Endodermal cell (in vitro differentiated cells): ENCODE data around the gene EXD2. TPM values are rescaled to one million over a fixed set of nuclear protein-coding genes. Genes with fewer than 3 reads are reported as not detected.

Source experiments
- DNase-seq: peaks from one replicate; pipeline ENCODE4 v3.0.0-alpha.2; 2017
- H3K27ac ChIP-seq: 2 replicates; pipeline ENCODE4 v1.5.1; 2013; ENCODE audit warnings: mild to moderate bottlenecking, low read depth, low read length, moderate library complexity
- H3K27me3 ChIP-seq: 2 replicates; pipeline ENCODE4 v1.6.1; 2013; ENCODE audit warnings: mild to moderate bottlenecking, low read length, moderate library complexity; ENCODE audit not compliant: insufficient read depth, control insufficient read depth, poor library complexity, severe bottlenecking
- H3K36me3 ChIP-seq: 2 replicates; pipeline ENCODE4 v1.7.0; 2013; ENCODE audit warnings: mild to moderate bottlenecking, low read length, moderate library complexity; ENCODE audit not compliant: control insufficient read depth, insufficient read depth
- H3K4me1 ChIP-seq: one replicate; pipeline ENCODE4 v1.7.0; 2013; ENCODE audit warnings: low read length; ENCODE audit not compliant: control insufficient read depth, insufficient read depth
- H3K4me3 ChIP-seq: 2 replicates; pipeline ENCODE4 v1.5.1; 2013; ENCODE audit warnings: mild to moderate bottlenecking, low read length, moderate library complexity
- H3K9ac ChIP-seq: 2 replicates; pipeline ENCODE4 v1.6.1; 2013; ENCODE audit warnings: mild to moderate bottlenecking, low read length, moderate library complexity; ENCODE audit not compliant: poor library complexity, severe bottlenecking; ENCODE audit errors: extremely low read depth
- H3K9me3 ChIP-seq: 2 replicates; pipeline ENCODE4 v1.6.1; 2013; ENCODE audit warnings: mild to moderate bottlenecking, low read length, moderate library complexity; ENCODE audit not compliant: control insufficient read depth
- H3K27ac Mint-ChIP-seq: 2 replicates; pipeline ENCODE4 v1.8.0; 2020; ENCODE audit warnings: mixed read lengths
- H3K27me3 Mint-ChIP-seq: 2 replicates; pipeline ENCODE4 v1.8.0; 2021; ENCODE audit warnings: mild to moderate bottlenecking, mixed read lengths; ENCODE audit not compliant: insufficient read depth
- H3K36me3 Mint-ChIP-seq: 2 replicates; pipeline ENCODE4 v1.8.0; 2020; ENCODE audit warnings: low read depth, mixed read lengths
- H3K4me1 Mint-ChIP-seq: 2 replicates; pipeline ENCODE4 v1.8.0; 2020; ENCODE audit warnings: mixed read lengths
- H3K4me3 Mint-ChIP-seq: 2 replicates; pipeline ENCODE4 v1.8.0; 2020; ENCODE audit warnings: mild to moderate bottlenecking, moderate library complexity, mixed read lengths
- H3K9me3 Mint-ChIP-seq: 2 replicates; pipeline ENCODE4 v1.8.0; 2020; ENCODE audit warnings: mild to moderate bottlenecking, mixed read lengths
- WGBS, 2 experiments: methylation state at CpG; one replicate each; pipeline versions ENCODE4 v1.1.5 to v1.1.7; 2013; ENCODE audit warnings: missing lambda C conversion rate in 2 of 2, mixed read lengths in 1 of 2; ENCODE audit not compliant: insufficient coverage in 1 of 2, insufficient read length in 1 of 2; 5-methylcytosine and 5-hydroxymethylcytosine counted together
- total RNA-seq, 2 donors: library from RNA; stranded (reverse); fragmentation: NEBNext Ultra II Directional in 1 of 2; extraction: Animal tissue kit (Norgen Biotek cat#: 25700) in 1 of 2; gene quantifications; 2 replicates in 1 of 2; 3 replicates in 1 of 2; pipeline ENCODE4 v1.2.1, GENCODE V29; 2021
- TF ChIP-seq, protein P1 (sequence below): fragments of 200-600 bp; sonication (generic); conservative IDR thresholded peaks from 2 replicates; pipeline ENCODE4 v1.5.0; 2021; ENCODE audit warnings: antibody characterized with exemption, mild to moderate bottlenecking

The EXD2 gene
- total RNA-seq, 2 donors from 2014 or later = 26.9 to 27.2 TPM

DNA sequence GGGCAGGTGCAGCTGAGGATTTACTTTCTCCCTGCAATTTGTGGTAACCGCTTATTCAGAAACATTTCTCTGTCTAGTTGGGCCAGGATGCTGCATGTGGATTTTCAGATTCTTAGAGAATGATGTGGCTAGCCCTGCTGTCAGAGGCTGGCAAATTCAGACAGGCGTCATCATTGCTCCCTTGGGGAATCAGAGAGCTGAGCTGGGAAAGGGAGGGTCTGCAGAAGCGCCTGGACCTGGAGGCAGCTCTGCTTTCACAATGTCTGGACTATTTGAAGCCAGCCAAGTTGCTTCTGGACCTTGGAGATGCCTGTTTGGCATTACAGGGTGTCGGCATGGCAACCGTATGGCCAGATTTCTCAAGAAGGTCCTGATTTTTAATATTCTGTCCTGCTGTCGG, 72.1 kb downstream of the EXD2 start:
- 83 to 92% methylated on average over 5 to 6 of the region's 6 CpGs for WGBS, 2 experiments

DNA sequence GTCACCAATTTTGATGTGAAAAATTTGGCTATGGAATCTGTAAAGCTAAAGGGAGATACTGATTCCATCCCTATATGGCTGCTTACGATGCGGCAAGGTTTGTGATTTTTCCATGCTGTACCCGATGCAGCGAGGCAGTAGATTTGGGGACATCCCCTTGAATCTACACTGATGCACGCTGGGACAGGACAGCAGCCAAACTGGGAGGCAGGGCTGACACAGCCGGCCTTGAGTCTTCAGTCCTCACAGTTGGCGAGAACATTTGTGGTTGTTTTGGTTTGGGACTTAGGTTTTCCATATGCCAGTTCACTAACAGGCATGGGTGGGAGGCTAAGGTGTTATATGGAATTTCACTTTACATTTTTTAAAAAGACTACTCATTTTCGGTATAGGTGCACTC, 72.5 kb downstream of the EXD2 start:
- Histone ChIP-seq H3K9me3 (no peaks in the 10 kb centered on the region), H3K36me3 (no peaks in the 10 kb centered on the region), H3K27me3 (peaks cover 6% of the 10 kb centered on the region), H3K27ac (no peak overlapping the region), H3K4me1 (peaks cover 9% of the 10 kb centered on the region), H3K9ac (no peak overlapping the region), H3K4me3 (no peak overlapping the region)
- peaks cover 44% of the 10 kb centered on the region for H3K27me3 Mint-ChIP-seq
- DNase-seq = no peak
- WGBS, 2 experiments = 92 to 100% methylated on average over 1 to 8 of the region's 8 CpGs
- no peak overlapping the region for H3K4me3 Mint-ChIP-seq
- TF ChIP-seq, protein P1, sequence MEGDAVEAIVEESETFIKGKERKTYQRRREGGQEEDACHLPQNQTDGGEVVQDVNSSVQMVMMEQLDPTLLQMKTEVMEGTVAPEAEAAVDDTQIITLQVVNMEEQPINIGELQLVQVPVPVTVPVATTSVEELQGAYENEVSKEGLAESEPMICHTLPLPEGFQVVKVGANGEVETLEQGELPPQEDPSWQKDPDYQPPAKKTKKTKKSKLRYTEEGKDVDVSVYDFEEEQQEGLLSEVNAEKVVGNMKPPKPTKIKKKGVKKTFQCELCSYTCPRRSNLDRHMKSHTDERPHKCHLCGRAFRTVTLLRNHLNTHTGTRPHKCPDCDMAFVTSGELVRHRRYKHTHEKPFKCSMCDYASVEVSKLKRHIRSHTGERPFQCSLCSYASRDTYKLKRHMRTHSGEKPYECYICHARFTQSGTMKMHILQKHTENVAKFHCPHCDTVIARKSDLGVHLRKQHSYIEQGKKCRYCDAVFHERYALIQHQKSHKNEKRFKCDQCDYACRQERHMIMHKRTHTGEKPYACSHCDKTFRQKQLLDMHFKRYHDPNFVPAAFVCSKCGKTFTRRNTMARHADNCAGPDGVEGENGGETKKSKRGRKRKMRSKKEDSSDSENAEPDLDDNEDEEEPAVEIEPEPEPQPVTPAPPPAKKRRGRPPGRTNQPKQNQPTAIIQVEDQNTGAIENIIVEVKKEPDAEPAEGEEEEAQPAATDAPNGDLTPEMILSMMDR = no peak
- H3K27ac Mint-ChIP-seq = no peak overlapping the region
- peaks cover 18% of the 10 kb centered on the region for H3K4me1 Mint-ChIP-seq
- no peaks in the 10 kb centered on the region for H3K36me3 Mint-ChIP-seq
- no peaks in the 10 kb centered on the region for H3K9me3 Mint-ChIP-seq

More for the DNA sequence above, 72.1 kb downstream of the EXD2 start:
- no peak overlapping the region for H3K9ac ChIP-seq
- DNase-seq = no peak
- Mint-ChIP-seq H3K9me3 (no peaks in the 10 kb centered on the region), H3K4me3 (no peak overlapping the region), H3K27ac (no peak overlapping the region), H3K36me3 (no peaks in the 10 kb centered on the region), H3K27me3 (peaks cover 48% of the 10 kb centered on the region), H3K4me1 (peaks cover 18% of the 10 kb centered on the region)
- no peaks in the 10 kb centered on the region for H3K9me3 ChIP-seq
- TF ChIP-seq, protein P1 = no peak
- peaks cover 11% of the 10 kb centered on the region for H3K4me1 ChIP-seq
- H3K4me3 ChIP-seq = no peak overlapping the region
- H3K36me3 ChIP-seq = no peaks in the 10 kb centered on the region
- peaks cover 10% of the 10 kb centered on the region for H3K27me3 ChIP-seq
- H3K27ac ChIP-seq = no peak overlapping the region

DNA sequence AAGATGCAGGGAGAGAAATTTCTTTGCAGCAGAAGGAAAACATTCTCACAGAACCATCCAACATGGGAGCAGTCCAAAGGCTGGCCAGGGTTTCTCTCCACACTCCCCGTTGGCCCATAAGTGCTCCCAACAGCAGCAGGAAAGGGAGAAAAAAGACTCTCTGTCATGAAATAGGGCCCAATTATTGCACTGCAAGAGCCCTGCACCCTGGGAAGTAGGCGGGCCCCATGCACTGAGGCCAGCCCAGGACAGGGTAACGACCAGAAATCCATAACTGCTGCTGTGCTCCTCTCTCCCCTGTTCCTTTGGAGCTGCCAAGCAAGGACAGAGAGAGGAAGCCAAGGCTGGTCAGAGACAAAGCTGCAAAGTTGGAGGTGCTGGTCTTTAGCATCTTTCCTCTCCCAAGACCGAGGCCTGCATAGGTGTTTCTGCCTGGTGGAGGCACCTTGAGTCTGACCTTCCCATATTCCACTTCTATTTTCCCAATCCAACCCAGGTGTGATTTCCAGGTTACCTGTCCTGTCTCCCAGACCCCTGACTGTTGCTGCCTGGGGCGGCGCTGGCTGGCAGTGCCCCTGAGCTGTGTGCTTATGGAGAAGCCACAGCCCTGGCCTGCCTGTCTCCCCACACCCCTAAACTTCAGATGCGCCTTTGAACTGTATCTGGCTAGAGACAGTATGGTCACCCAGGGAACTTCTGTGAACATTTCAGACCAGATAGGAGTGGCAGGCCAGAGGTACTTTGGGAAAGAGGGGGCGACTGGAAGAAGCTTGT, 75.5 kb downstream of the EXD2 start:
- no peaks in the 10 kb centered on the region for H3K36me3 Mint-ChIP-seq
- 89 to 92% methylated on average over 5 to 8 of the region's 8 CpGs for WGBS, 2 experiments
- no peaks in the 10 kb centered on the region for H3K9me3 Mint-ChIP-seq

More for the DNA sequence above, 75.5 kb downstream of the EXD2 start:
- Mint-ChIP-seq H3K27ac (no peak overlapping the region), H3K27me3 (peaks cover 27% of the 10 kb centered on the region), H3K4me3 (no peak overlapping the region), H3K4me1 (peaks cover 8% of the 10 kb centered on the region)
- Histone ChIP-seq H3K27ac (no peak overlapping the region), H3K4me3 (no peak overlapping the region), H3K4me1 (peaks cover under 1% of the 10 kb centered on the region), H3K36me3 (no peaks in the 10 kb centered on the region), H3K9me3 (no peaks in the 10 kb centered on the region), H3K27me3 (no peaks in the 10 kb centered on the region), H3K9ac (no peak overlapping the region)
- DNase-seq = no peak
- TF ChIP-seq, protein P1 = no peak
